HG02840 (cell line): Measurements from ENCODE around the gene PDRG1.

ENCODE experiments used
- ATAC-seq: cut with Tn5 transposase; IDR thresholded peaks from one replicate; pipeline ENCODE4 v1.9.1; 2021; ENCODE audit warnings: mild to moderate bottlenecking, moderate library complexity, moderate number of reproducible peaks; ENCODE audit not compliant: unreplicated experiment, low FRiP score

PDRG1 gene

DNA sequence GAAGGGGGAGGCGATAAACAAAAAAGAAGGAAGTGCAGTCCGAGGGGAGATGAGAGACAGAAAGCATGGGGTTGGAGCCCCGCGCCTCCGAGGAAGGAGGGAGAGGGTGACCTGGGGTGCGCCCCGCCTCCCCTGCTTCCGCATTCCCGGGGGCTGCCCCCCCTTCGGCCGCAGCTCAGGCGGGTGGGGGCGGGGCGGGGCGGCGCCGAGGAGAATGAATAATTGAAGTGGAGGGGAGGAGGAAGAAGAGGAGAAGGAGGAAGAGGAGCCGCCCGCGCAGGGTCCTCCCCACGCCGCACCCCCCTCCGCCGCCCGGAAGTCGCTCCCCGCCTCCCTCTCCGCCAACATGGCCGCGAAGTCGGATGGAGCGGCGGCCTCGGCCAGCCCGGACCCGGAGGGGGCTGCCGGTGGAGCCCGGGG lies 16.0 kb upstream of the PDRG1 start, which contains the start of gene XKR7:
Gene XKR7 (plus strand): TSS at position 322 of the 420 bp plus-strand sequence. CDS start 25 bp downstream, at position 347.
- ATAC-seq, result no peak

GRCh38 chr20:31966991-31967655 lies 15.3 kb upstream of the PDRG1 start:
- no peak for ATAC-seq

DNA sequence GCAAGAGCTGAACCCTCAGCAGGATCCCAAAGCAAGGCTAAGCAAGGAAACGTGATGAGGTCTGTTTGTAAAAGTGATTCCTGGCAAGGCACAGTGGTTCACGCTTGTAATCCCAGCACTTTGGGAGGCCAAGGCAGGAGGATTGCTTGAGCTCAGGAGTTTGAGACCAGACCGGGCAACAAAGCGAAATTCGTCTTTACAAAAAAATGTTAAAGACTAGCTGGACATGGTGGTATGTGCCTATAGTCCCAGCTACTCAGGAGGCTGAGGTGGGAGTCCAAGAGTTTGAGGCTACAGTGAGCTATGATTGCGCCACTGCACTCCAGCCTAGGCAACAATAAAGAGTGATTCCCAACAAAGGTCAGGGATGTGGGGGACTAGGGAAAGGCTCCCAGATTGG lies 12.0 kb upstream of the PDRG1 start:
- no peak for ATAC-seq

DNA sequence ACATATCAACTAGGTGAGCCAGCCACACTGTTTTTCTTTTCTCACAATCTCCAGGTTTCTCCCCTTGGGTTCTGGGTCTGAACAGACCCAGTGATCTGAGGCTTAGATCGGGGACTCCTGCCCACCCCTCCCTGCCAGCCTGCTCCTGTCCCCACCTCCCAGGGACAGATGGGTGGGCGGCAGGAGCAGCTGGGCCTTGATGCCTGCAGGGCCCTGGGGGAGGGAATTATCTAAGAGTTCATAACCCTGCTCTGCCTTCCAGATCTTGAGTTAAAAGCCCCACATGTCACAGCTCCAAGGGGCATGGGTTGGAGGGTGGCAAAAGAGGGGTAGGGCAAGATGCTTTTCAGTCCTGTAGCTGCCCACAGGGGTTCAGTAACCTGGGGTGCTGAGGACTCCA lies 10.9 kb upstream of the PDRG1 start:
- no peak for ATAC-seq

GRCh38 chr20:31956556-31957526 lies 5.0 kb upstream of the PDRG1 start:
- ATAC-seq, result no peak

GRCh38 chr20:31954500-31954899 lies 2.7 kb upstream of the PDRG1 start:
- no peak for ATAC-seq

- ATAC-seq, result no peak
Observed at GRCh38 chr20:31953556-31954148, 1.8 kb upstream of the PDRG1 start.

DNA sequence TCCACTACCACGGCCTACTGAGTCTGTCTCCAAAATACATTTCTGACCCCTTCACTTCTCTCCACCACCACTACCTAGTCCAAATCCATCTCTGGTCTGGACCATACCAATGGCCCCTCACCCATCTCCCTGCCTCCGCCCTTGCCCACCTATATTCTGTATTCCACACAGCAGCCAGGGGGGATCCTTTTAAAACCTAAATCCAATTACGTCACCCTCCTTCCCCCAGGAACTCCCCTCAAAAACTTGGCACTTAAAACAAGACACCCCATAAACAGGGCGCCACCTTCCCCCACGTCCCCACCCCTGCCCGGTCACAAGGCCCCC lies 680 bp downstream of the PDRG1 start:
- ATAC-seq, result no peak

- ATAC-seq, result no peak
Observed at GRCh38 chr20:31949877-31950646, 1.8 kb downstream of the PDRG1 start.

DNA sequence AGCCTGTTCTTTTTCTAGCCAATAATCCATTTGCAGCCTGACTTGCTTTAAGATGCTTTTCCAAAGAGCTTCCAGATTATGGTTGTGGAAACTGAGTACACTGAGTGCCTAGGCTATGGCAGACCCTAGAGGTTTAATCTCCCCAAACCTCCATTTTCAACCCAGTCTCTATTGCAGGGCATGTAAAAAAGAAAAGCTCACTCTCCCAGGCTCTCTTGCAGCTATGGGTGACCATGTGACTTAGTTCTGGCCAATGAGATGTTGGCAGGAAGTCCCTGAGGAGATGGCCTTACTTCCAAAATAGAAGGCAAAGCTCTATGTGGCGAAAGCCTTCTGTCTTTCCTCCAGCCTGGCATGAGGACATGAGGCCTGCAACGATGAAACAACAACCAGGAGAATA lies 3.8 kb downstream of the PDRG1 start:
- no peak for ATAC-seq

GRCh38 chr20:31945785-31946184 lies 6.1 kb downstream of the PDRG1 start:
- ATAC-seq, result no peak

DNA sequence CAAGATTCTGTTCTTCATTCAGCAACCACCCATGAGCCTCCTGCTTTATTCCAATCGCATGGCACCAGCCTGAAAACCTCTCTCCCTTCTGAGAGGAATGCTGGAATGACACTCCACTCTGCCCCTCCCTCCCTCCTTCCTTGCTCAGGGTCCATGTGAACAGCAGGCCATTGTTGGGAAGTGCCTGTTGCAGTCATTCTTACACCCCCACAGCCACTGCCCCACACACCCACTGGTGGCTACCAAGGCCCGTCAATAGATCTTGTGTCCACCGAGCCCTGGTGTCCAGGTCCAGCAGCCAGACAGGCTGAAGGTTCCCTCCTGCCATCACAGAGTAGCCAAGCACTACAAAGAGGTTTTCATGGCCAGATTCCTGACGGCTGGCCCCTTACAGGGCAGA lies 6.5 kb downstream of the PDRG1 start:
- ATAC-seq, result no peak

DNA sequence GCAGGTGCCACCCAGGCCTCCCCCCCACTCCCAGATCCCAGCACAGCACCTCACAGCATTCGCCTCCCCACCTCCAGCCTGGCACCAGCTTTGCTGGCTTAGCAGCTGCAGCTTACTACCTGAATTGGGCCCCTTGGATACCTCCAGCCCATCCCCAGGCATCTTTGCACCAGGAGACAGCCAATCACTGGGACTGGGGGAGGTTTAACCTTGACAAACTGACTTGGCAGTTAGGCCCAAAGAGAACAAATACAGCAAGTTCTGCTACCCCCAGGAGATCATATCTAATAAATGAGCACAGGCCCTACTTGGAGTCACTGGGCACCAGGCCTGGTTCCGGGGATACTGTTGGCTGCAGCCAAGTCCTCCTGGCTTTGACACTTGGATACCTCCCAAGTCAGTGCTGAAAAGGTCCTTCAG lies 8.8 kb downstream of the PDRG1 start:
- no peak for ATAC-seq

- ATAC-seq, result no peak
Observed at GRCh38 chr20:31939661-31940060, 12.2 kb downstream of the PDRG1 start.

- ATAC-seq, result no peak
Observed at GRCh38 chr20:31937820-31938219, 14.0 kb downstream of the PDRG1 start.

GRCh38 chr20:31936420-31936819 lies 15.4 kb downstream of the PDRG1 start:
- ATAC-seq, result no peak

GRCh38 chr20:31934968-31935764 lies 16.7 kb downstream of the PDRG1 start:
- no peak for ATAC-seq

DNA sequence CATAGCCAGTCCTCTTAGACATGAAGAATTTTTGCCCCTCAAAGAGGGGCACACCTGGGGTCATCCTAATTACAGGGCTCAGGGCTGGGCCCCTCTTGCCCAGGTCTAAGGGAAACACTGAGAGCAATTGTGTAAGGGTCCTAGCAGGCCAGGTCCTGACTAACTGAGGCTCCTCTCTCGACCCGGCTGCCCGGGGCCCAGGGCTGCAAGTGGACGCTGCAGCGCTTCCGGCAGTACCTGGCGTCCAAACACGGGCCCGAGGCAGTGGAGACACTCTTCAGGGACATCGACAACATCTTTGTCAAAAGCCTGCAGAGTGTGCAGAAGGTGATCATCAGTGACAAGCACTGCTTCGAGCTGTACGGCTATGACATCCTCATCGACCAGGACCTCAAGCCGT lies 17.4 kb downstream of the PDRG1 start:
- ATAC-seq, result no peak

GRCh38 chr20:31933698-31934097 lies 18.1 kb downstream of the PDRG1 start:
- ATAC-seq, result no peak

- ATAC-seq, result no peak
Observed at GRCh38 chr20:31930779-31931178, 21.1 kb downstream of the PDRG1 start.
